Activated CD8-positive, alpha-beta memory T cell treated with anti-CD3 and anti-CD28 coated beads, Interleukin-2, amount 10 ng/mL, durations not matched to agents 7 days and 5 days (primary cell): ENCODE results near the gene ASAP2. TPM values are rescaled to one million over a fixed set of nuclear protein-coding genes. Genes with fewer than 3 reads are reported as not detected.
"Not testable (repeated sequence)": the region's sequence is repeated elsewhere in the genome, so short reads cannot be mapped to it uniquely, and the experiment has no call there.

ENCODE experiments used
- ATAC-seq: fragments of 150-1000 bp; cut with Tn5 transposase; one replicate; pipeline ENCODE4 v1.10.0; 2021; ENCODE audit warnings: moderate library complexity
- CTCF ChIA-PET: fragments of 350-600 bp; sonication (Branson Sonifier 250); formaldehyde crosslinking; loops from one replicate; lab custom pipeline; 2021; ENCODE audit warnings: antibody characterized with exemption; lab: Charles Lee
- DNase-seq: peaks from one replicate; pipeline ENCODE4 v3.0.0-alpha.2; 2020
- H3K27ac Mint-ChIP-seq: one replicate; pipeline ENCODE4 v1.8.0; 2021; ENCODE audit warnings: mild to moderate bottlenecking, mixed read lengths
- H3K27me3 Mint-ChIP-seq: one replicate; pipeline ENCODE4 v1.8.0; 2021; ENCODE audit warnings: mixed read lengths
- H3K36me3 Mint-ChIP-seq: one replicate; pipeline ENCODE4 v1.8.0; 2021; ENCODE audit warnings: mild to moderate bottlenecking, mixed read lengths
- H3K4me1 Mint-ChIP-seq: one replicate; pipeline ENCODE4 v1.8.0; 2021; ENCODE audit warnings: mixed read lengths
- H3K4me3 Mint-ChIP-seq: one replicate; pipeline ENCODE4 v1.8.0; 2021; ENCODE audit warnings: mild to moderate bottlenecking, moderate library complexity, mixed read lengths
- H3K9me3 Mint-ChIP-seq: one replicate; pipeline ENCODE4 v1.8.0; 2022; ENCODE audit warnings: low read depth, mixed read lengths
- total RNA-seq, 2 experiments: library from RNA; stranded (reverse); gene quantifications; one replicate each; pipeline ENCODE4 v1.2.3, GENCODE V29; 2021

Gene ASAP2
- total RNA-seq, 2 experiments from 2014 or later = 0.33 to 0.44 TPM

DNA sequence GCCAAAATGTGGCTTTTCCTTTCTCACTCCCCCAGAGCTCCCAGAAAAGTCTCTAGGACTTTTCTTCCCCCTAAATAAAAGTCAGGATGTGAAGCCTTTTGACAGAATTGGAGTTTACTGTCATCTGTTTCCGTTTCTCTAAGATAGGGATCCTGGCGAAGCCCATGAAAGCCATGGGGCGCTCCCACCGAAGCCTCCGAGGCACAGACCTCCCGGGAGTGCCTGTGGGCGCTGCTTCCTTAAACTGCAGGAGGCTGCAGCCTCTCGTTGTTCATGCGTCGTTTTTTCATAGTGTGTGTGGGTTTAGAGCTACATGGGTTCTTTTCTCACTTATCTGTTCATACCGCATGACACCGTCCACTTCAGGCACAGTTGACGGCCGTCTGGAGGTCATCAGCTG, 56.8 kb downstream of the ASAP2 start:
- ATAC-seq = no peak
- CTCF ChIA-PET = no interaction called here
- no peak for DNase-seq
- peaks cover 11% of the 10 kb centered on the region for H3K27me3 Mint-ChIP-seq
- H3K4me3 Mint-ChIP-seq = no peak overlapping the region
- no peaks in the 10 kb centered on the region for H3K9me3 Mint-ChIP-seq
- H3K27ac Mint-ChIP-seq = no peak overlapping the region
- H3K4me1 Mint-ChIP-seq = no peaks in the 10 kb centered on the region
- no peaks in the 10 kb centered on the region for H3K36me3 Mint-ChIP-seq

DNA sequence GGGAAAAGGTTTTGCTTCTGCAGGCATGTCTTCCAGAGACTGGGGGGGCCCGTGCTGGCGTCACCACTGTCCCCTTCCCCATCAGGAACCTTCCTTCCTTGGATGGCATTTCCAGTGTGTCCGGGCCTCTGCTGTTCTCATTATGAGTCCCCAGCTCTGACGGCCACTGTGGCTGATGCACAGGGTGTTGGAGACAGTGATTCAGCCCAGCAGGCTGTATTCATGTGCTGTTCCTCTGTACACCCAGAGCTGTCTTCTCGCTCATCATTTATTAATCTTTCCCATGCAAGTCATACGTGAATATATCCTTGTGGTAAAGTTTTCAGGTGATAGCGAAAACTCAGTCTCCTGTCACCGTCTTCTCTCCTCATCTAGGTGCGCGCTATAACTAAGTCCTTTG, 57.7 kb downstream of the ASAP2 start:
- H3K4me1 Mint-ChIP-seq = no peaks in the 10 kb centered on the region
- H3K9me3 Mint-ChIP-seq = no peaks in the 10 kb centered on the region
- ATAC-seq = no peak
- H3K27me3 Mint-ChIP-seq = peaks cover 11% of the 10 kb centered on the region
- CTCF ChIA-PET = no interaction called here
- DNase-seq = no peak
- no peaks in the 10 kb centered on the region for H3K36me3 Mint-ChIP-seq
- no peak overlapping the region for H3K4me3 Mint-ChIP-seq
- H3K27ac Mint-ChIP-seq = no peak overlapping the region

DNA sequence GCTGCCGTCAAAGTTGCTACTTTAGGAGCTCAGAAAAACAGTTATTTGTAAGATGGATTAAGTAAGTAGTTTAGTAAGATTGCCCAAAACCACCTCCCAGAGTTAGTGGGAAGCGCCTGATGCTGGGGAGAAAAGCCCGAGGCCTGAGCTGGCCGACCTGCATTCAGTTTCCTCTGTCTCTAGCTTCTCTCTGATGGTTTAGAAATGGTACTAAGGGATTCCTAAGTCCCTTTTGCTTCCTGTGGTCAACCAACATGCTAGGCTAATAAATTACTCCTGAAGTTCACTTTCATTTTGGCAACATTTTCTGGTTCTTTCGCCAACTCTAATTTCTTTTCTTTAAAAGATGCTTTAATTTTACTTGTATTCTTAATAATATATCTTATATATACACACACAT, 60.1 kb downstream of the ASAP2 start:
- no peak overlapping the region for H3K4me3 Mint-ChIP-seq
- DNase-seq (no peak), ATAC-seq (no peak)
- H3K27me3 Mint-ChIP-seq = peaks cover 13% of the 10 kb centered on the region
- no peaks in the 10 kb centered on the region for H3K9me3 Mint-ChIP-seq
- CTCF ChIA-PET = no interaction called here
- H3K4me1 Mint-ChIP-seq = no peaks in the 10 kb centered on the region
- H3K27ac Mint-ChIP-seq = no peak overlapping the region
- no peaks in the 10 kb centered on the region for H3K36me3 Mint-ChIP-seq

DNA sequence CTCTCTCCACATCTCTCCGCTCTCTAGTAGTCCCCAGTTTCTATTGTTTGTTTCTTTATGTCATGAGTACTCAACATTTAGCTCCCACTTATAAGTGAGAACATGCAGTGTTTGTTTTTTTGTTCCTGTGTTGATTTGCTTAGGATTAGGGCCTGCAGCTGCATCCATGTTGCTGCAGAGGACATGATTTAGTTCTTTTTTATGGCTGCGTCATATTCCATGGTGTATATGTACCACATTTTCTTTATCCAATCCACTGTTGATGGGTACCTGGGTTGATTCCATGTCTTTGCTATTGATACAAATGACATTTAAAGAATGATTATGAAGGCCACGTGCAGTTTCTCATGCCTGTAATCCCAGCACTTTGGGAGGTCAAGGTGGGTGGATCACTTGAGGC, 60.7 kb downstream of the ASAP2 start:
- CTCF ChIA-PET, H3K4me1 Mint-ChIP-seq, DNase-seq, H3K36me3 Mint-ChIP-seq, H3K27ac Mint-ChIP-seq, H3K4me3 Mint-ChIP-seq, ATAC-seq, H3K9me3 Mint-ChIP-seq: not testable (repeated sequence)
- peaks cover 17% of the 10 kb centered on the region for H3K27me3 Mint-ChIP-seq

DNA sequence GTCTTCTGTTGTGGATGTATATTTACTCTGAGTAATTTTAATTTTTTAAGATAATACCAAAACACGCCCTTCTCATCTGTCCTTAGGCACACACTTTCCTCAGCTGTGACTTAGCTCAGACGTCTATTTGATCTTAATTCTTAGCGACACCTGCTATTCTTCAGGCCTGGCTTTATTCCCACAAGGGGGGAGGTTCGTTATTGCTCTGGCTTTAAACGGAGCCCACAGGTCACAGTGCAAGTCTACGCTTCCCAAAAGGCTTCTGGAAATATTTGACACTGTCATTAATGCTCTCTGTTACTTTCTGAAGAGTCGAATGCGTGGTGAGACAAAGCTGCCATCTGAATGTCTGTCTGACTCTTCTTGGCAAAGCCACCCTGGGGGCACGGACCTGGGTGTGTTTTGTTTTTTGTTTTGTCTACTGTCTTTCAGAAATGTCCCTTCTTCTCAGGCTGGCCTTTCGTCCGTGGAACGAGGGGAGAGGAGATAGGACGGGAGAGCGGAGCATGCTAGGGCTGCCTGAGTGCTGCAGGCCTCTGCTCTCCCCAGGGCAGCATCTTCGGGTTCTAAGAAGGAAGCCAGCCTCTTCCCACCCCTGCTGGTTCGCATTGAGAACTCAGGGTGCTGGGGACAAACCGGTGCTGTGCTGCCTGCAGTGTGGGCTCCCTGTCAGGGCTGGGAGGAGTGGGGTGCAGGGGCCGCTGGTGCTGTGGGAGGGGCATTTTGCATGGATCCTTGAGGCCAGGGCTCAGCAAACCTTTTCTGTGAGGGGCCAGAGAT, 61.9 kb downstream of the ASAP2 start:
- ATAC-seq = no peak
- no peak overlapping the region for H3K4me3 Mint-ChIP-seq
- H3K9me3 Mint-ChIP-seq = no peaks in the 10 kb centered on the region
- no peak for DNase-seq
- H3K27me3 Mint-ChIP-seq = peaks cover 19% of the 10 kb centered on the region
- H3K27ac Mint-ChIP-seq = no peak overlapping the region
- H3K4me1 Mint-ChIP-seq = no peaks in the 10 kb centered on the region
- H3K36me3 Mint-ChIP-seq = no peaks in the 10 kb centered on the region
- CTCF ChIA-PET = interaction anchor here (0.9 kb wide), 1 partner anchor 126 kb away, joined by 3 read pairs; no protein-coding TSS in a partner anchor

DNA sequence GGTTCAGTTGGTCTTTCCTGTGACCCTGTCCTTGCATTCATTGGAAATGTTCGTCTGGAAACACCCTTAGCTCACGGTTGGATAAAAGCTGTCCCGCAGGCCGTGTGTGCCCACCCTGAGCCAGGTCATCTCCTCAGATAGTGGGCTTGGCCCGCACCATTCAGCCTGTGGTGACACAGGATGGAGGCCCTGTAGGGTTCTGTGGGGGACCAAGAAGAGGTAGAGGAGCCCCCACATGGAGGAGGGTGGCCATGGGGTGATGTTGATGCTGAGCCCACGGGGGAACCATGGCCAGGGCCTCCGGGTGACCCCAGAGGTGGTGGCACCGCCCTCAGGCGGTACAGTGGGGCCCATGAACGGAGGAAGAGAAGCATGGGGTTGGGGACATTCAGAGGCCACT, 62.7 kb downstream of the ASAP2 start:
- no peak for DNase-seq
- H3K4me3 Mint-ChIP-seq = no peak overlapping the region
- no peaks in the 10 kb centered on the region for H3K4me1 Mint-ChIP-seq
- peaks cover 20% of the 10 kb centered on the region for H3K27me3 Mint-ChIP-seq
- CTCF ChIA-PET = no interaction called here
- ATAC-seq = no peak
- no peaks in the 10 kb centered on the region for H3K36me3 Mint-ChIP-seq
- no peaks in the 10 kb centered on the region for H3K9me3 Mint-ChIP-seq
- no peak overlapping the region for H3K27ac Mint-ChIP-seq

DNA sequence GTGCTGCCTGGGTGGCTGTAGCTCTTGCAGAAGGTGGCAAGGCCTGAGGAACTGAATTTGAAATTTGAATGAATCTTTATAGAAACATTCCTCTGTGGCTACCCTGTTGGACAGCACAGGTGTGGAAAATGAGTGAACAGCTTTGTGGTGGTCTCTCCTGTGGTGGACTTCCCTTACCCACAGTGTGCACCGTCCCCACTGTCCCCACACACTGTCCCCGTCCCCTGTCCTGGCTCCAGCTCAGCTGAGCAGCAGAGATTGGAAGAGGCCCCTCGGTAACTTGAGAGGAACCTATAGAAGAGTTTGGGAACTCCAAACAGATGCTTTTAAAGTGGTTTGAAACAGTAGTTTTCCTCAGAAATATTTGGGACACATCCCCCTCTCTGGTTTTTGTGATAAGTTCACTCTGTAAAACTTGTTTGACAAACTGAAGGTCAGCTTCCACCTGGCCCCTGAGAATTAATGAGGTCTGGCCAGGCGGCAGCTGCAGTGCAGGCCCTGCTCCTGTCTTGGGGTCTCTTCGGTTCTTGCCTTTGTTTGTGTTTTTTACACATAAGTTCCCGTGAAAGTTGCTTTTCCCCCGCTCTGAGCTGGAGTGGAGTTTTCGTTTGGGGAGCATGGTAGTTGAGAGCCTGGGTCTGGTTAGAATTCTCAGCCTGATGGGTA, 63.2 kb downstream of the ASAP2 start:
- no peak for DNase-seq

DNA sequence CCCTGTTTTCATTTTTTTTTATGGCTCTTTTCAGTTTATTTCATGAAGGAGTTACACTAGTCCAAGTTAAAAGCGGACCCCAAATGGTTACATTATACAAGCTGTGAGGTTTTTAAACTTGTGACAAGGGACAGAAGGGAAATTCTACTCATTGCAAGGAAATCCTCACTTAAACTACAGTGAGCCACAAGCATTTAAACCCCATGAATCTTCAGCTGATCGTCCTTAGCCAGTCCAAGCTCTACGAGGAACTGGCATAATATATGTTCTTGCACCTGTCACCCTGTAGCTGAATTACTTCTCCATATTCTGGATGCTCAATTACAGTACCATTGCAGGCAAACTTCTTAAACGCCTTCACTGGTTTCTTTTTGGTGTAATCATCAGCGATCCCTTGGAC, 64.5 kb downstream of the ASAP2 start:
- Mint-ChIP-seq H3K27me3 (peaks cover 25% of the 10 kb centered on the region), H3K4me3 (no peak overlapping the region), H3K4me1 (no peaks in the 10 kb centered on the region), H3K36me3 (no peaks in the 10 kb centered on the region), H3K27ac (no peak overlapping the region), H3K9me3 (no peaks in the 10 kb centered on the region)
- DNase-seq (no peak), ATAC-seq (no peak)
- CTCF ChIA-PET = no interaction called here

More for the DNA sequence above, 63.2 kb downstream of the ASAP2 start:
- Mint-ChIP-seq H3K36me3 (no peaks in the 10 kb centered on the region), H3K27ac (no peak overlapping the region), H3K27me3 (peaks cover 23% of the 10 kb centered on the region), H3K9me3 (no peaks in the 10 kb centered on the region), H3K4me1 (no peaks in the 10 kb centered on the region), H3K4me3 (no peak overlapping the region)
- ATAC-seq = no peak
- CTCF ChIA-PET = no interaction called here

DNA sequence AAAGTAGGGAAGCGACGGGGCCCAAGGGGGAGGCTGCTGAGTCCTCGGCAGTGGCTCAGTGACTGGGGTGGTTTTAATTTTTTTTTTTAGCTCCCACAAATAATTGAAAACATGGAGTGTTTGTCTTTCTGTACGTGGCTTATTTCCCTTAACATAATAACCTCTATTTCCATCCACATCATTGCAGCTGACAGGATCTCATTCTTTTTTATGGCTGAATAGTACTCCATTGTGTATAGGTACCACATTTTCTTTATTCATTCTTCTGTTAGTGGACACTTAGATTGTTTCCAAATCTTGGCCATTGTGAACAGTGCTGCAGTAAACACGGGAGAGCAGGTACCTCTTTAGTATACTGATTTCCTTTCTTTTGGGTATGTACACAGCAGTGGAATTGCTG, 65.1 kb downstream of the ASAP2 start:
- Mint-ChIP-seq H3K27me3 (peaks cover 26% of the 10 kb centered on the region), H3K9me3 (no peaks in the 10 kb centered on the region), H3K4me3 (no peak overlapping the region), H3K27ac (no peak overlapping the region), H3K36me3 (no peaks in the 10 kb centered on the region), H3K4me1 (no peaks in the 10 kb centered on the region)
- CTCF ChIA-PET = no interaction called here
- ATAC-seq = no peak
- DNase-seq = no peak

DNA sequence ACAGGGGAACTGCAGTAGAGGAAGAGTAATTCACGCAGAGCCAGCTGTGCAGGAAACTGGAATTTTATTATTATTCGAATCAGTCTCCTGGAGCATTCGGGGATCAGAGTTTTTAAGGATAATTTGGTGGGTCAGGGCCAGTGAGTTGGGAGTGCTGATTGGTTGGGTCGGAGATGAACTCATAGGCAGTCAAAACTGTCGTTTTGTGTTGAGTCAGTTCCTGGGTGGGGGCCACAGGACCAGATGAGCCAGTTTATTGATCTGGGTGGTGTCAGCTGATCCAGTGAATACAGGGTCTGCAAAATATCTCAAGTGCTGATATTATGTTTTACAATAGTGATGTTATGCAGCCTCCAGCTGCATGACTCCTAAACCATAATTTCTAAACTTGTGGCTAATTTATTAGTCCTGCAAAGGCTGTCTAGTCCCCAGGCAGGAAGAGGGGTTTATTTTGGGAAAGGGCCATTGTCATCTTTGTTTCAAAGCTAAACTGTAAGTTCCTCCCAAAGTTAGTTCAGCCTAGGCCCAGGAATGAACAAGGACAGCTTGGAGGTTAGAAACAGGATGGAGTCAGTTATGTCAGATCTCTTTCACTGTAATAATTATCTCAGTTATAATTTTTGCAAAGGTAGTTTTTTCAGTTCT, 67.0 kb downstream of the ASAP2 start:
- no peaks in the 10 kb centered on the region for H3K9me3 Mint-ChIP-seq
- CTCF ChIA-PET = no interaction called here

DNA sequence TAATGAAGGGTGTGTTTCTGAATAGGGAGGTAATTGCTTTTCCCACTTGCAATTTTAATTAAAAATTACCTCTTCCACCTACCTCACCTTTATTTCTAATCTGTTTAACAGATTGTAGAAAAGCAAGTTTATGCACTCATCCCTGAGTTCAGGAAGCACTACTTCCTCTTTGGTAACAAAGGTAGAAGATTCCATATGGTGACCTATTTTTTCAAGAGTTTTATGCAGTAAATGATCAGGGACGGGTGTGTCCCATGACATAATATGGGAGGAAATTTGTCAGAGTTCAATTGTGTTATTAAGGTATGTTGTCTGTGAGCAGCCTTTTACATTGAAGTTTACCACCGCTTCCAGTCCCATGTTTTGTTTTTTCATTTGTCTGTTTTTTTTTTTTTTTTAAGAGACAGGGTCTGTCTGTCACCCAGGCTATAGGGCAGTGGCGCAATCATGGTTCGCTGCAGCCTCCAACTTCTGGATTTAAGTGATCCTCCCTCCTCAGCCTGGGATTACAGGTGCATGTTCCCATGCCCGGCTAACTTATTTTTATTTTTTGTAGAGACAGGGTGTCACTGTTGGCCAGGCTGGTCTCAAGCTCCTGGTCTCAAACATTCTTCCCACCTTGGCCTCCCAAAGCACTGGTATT, 68.2 kb downstream of the ASAP2 start:
- CTCF ChIA-PET = no interaction called here
- Mint-ChIP-seq H3K9me3 (no peaks in the 10 kb centered on the region), H3K36me3 (no peaks in the 10 kb centered on the region), H3K27me3 (peaks cover 39% of the 10 kb centered on the region), H3K4me1 (no peaks in the 10 kb centered on the region), H3K4me3 (no peak overlapping the region), H3K27ac (no peak overlapping the region)
- DNase-seq = no peak
- no peak for ATAC-seq

More for the DNA sequence above, 67.0 kb downstream of the ASAP2 start:
- peaks cover 36% of the 10 kb centered on the region for H3K27me3 Mint-ChIP-seq
- no peaks in the 10 kb centered on the region for H3K36me3 Mint-ChIP-seq
- no peaks in the 10 kb centered on the region for H3K4me1 Mint-ChIP-seq
- no peak for DNase-seq
- no peak overlapping the region for H3K27ac Mint-ChIP-seq
- ATAC-seq = no peak
- H3K4me3 Mint-ChIP-seq = no peak overlapping the region

DNA sequence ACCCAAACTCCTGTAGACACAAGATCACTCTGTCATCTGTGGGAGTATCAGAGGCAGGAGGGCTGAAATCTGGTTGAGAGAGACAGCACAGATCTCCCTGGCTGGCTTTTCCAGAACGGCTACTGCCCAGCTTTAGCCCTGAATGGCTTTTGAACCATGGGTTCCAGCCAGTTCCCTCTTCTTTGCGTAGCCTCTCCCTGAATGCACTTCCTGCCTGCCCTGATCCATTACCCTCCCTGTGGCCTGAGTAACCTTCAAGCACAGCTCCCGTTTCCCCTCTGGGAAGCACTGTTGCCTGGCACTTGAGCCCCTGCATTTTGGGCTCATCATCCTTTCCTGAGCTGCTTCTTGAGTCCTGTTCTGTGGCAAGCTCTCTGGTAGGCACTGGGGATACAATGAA, 68.8 kb downstream of the ASAP2 start:
- H3K27ac Mint-ChIP-seq = no peak overlapping the region
- CTCF ChIA-PET = no interaction called here
- no peak for DNase-seq
- peaks cover 45% of the 10 kb centered on the region for H3K27me3 Mint-ChIP-seq
- no peaks in the 10 kb centered on the region for H3K36me3 Mint-ChIP-seq
- ATAC-seq = no peak
- H3K4me3 Mint-ChIP-seq = no peak overlapping the region
- H3K4me1 Mint-ChIP-seq = no peaks in the 10 kb centered on the region
- H3K9me3 Mint-ChIP-seq = no peaks in the 10 kb centered on the region

DNA sequence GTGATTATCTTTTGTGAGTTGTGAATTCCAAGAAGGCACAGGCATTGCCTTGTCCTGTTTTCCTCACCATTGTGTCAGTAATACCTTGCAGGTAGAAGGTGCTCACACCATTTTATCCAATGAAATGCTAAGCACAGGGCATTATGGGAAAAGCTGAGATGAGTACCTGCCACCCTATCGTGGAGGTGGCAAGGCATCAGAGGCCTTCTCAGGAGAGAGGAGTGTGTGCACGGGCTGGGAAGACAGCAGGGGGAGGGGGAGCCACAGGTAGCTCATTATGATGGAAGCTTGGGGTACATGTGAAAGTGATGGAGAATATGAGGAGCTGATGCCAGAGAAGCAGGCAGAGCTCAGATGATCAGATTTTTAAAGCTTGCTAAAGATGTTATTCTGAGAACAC, 69.5 kb downstream of the ASAP2 start:
- Mint-ChIP-seq H3K9me3 (no peaks in the 10 kb centered on the region), H3K27me3 (peaks cover 51% of the 10 kb centered on the region), H3K4me3 (no peak overlapping the region), H3K27ac (no peak overlapping the region), H3K36me3 (no peaks in the 10 kb centered on the region), H3K4me1 (no peaks in the 10 kb centered on the region)
- CTCF ChIA-PET = no interaction called here
- ATAC-seq (no peak), DNase-seq (no peak)
